ENCODE data around the gene COL6A5. TPM values are rescaled to one million over a fixed set of nuclear protein-coding genes. Genes with fewer than 3 reads are reported as not detected.
A peak's percentile ranks its signal among the peaks of the same experiment; 100 is the strongest.

COL6A5 gene, protein sequence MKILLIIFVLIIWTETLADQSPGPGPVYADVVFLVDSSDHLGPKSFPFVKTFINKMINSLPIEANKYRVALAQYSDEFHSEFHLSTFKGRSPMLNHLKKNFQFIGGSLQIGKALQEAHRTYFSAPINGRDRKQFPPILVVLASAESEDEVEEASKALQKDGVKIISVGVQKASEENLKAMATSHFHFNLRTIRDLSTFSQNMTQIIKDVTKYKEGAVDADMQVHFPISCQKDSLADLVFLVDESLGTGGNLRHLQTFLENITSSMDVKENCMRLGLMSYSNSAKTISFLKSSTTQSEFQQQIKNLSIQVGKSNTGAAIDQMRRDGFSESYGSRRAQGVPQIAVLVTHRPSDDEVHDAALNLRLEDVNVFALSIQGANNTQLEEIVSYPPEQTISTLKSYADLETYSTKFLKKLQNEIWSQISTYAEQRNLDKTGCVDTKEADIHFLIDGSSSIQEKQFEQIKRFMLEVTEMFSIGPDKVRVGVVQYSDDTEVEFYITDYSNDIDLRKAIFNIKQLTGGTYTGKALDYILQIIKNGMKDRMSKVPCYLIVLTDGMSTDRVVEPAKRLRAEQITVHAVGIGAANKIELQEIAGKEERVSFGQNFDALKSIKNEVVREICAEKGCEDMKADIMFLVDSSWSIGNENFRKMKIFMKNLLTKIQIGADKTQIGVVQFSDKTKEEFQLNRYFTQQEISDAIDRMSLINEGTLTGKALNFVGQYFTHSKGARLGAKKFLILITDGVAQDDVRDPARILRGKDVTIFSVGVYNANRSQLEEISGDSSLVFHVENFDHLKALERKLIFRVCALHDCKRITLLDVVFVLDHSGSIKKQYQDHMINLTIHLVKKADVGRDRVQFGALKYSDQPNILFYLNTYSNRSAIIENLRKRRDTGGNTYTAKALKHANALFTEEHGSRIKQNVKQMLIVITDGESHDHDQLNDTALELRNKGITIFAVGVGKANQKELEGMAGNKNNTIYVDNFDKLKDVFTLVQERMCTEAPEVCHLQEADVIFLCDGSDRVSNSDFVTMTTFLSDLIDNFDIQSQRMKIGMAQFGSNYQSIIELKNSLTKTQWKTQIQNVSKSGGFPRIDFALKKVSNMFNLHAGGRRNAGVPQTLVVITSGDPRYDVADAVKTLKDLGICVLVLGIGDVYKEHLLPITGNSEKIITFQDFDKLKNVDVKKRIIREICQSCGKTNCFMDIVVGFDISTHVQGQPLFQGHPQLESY (N-terminal part only)
- total RNA-seq (2011; cell fraction: chromatin; rRNA removed; ENCODE audit: low replicate concordance) = 14.8 and 40.0 TPM in 2 replicates
- 7.8 and 10.9 TPM in 2 replicates for total RNA-seq (2011; cell fraction: nucleolus; rRNA removed)
- total RNA-seq (2011; cell fraction: nucleoplasm; rRNA removed) = 12.6 and 15.3 TPM in 2 replicates
- total RNA-seq (2014; rRNA removed) (4.9 and 5.2 TPM in 2 replicates), total RNA-seq (2014; rRNA removed; fragmentation: Illumina TruSeq; extraction: Trizol) (8.9 and 9.0 TPM in 2 replicates), total RNA-seq (2015; rRNA removed; fragmentation: Illumina TruSeq; extraction: Trizol) (9.6 and 9.8 TPM in 2 replicates), total RNA-seq (2021) (4.9 and 5.6 TPM in 2 replicates), polyA plus RNA-seq (2011; rRNA removed) (5.0 and 9.1 TPM in 2 replicates), polyA plus RNA-seq (2014; fragmentation: Illumina TruSeq; extraction: Trizol) (7.0 and 9.7 TPM in 2 replicates), polyA plus RNA-seq (2014; fragmentation: Nextera tagmentation; extraction: Ambion mirVana) (1 to 10 TPM; 1.5 to 2.3 TPM), polyA plus RNA-seq (2014; rRNA removed) (5.4 and 6.0 TPM in 2 replicates), polyA minus RNA-seq (2011; rRNA and poly(A)+ RNA removed) (10.0 and 14.7 TPM in 2 replicates), Bru-seq, nascent RNA (percentile 60 among the genes with signal in this experiment), BruChase-seq, experiment 1, labeled RNA remaining after a 2-hour chase (percentile 55 among the genes with signal in this experiment), BruChase-seq, experiment 2, labeled RNA remaining after a 6-hour chase (percentile 58 among the genes with signal in this experiment)
- 1.9 and 2.1 TPM in 2 replicates for polyA plus RNA-seq (2011; cell fraction: cytosol; rRNA removed)
- polyA plus RNA-seq (2011; cell fraction: nucleus; rRNA removed) = 13.9 and 18.1 TPM in 2 replicates
- 3.6 and 3.9 TPM in 2 replicates for polyA plus RNA-seq (2012)
- polyA minus RNA-seq (2011; cell fraction: cytosol; rRNA and poly(A)+ RNA removed) = 1.7 and 3.6 TPM in 2 replicates
- polyA minus RNA-seq (2011; cell fraction: nucleus; rRNA and poly(A)+ RNA removed) = 13.2 and 15.4 TPM in 2 replicates
- long read RNA-seq, experiment 1, partial matches to known transcripts = 16 of 24 reads
- long read RNA-seq, experiment 1, other reads (novel, unspliced or antisense) = 8 of 24 reads
- long read RNA-seq, experiment 2, partial matches to known transcripts = 1 of 3 reads
- long read RNA-seq, experiment 2, other reads (novel, unspliced or antisense) = 2 of 3 reads
- long read RNA-seq, experiment 3, partial matches to known transcripts = 3 of 3 reads
- long read RNA-seq, experiment 3, other reads (novel, unspliced or antisense) = 0 of 3 reads

DNA sequence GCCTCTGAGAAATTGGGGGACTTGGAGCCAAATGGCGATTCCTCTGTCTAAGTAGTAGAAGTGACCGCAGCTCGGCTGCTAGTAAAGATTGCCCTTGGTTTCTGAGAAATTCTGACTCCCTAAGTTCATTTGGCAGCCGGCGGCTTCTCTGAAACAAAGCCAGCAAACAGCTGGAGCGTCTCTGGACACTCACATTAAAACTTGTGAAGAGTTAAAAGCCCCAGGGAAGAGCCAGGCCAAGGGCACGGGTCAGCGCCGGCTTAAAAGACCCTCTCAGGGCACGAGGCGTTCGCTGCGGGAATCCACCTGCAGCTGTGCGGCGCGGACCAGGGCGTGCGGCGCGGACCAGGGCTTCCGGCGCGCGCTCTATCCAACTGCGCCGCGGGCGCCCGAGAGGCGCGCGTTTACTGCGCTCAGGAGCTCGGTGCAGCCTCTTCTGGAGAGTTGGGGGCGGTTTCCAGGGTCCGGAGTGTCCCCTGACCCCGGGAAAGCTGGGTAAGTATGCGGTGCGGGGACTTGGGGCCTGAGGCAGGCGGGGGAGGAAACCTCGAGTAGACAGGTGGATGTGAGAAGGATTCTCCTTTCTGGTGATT lies at the start of gene COL6A5:
Gene COL6A5 (plus strand): TSS at position 186 of the 593 bp plus-strand sequence. CDS start 27,967 bp downstream, outside the sequence.
- DNase-seq (ENCODE audit: extremely low read depth in 1 of 4, low spot score in 3 of 4) (peak; percentile 10 to 80 (median 30)), ATAC-seq (peak; percentile 83), FAIRE-seq (no peak)
- POLR2A ChIA-PET = interaction anchor here (1.0 kb wide), 1 partner anchor 54 kb away, joined by 4 read pairs; no protein-coding TSS in a partner anchor
- in situ Hi-C loops (cut with MboI) (no loop called here), intact Hi-C loops (cut with micrococcal nuclease) (loop anchor here (5.0 kb wide), 1 partner anchor 42 kb away; no protein-coding TSS in a partner anchor)
- 2% methylated on average over 18 of the region's 41 CpGs for WGBS (ENCODE audit: insufficient coverage, low coverage, missing lambda C conversion rate)
- Histone ChIP-seq H2AFZ (ENCODE audit: low read depth, low read length) (peak within 1 kb of the TSS; percentile 74), H3K4me2 (ENCODE audit: insufficient read depth, low read length) (peak within 1 kb of the TSS; percentile 71), H3K27me3 (ENCODE audit: control insufficient read depth in 2 of 2, insufficient read depth in 2 of 2, low read length in 2 of 2) (no peaks in the 10 kb centered on the region), H3K79me2 (ENCODE audit: control insufficient read depth, insufficient read depth, low read length) (peaks cover 34% of the 10 kb centered on the region), H3K27ac (ENCODE audit: extremely low read depth, low read depth, low read length) (peak within 1 kb of the TSS; percentile 96), H3K9me3 (replicated peaks; ENCODE audit: control insufficient read depth, insufficient read depth, low read depth, low read length) (no peaks in the 10 kb centered on the region), H3K9ac (ENCODE audit: insufficient read depth in 1 of 2, low read depth in 2 of 2, low read length in 2 of 2) (peak within 1 kb of the TSS; percentile 64 to 89), H3K4me3 (peak within 1 kb of the TSS; percentile 59), H3K9me1 (ENCODE audit: control insufficient read depth, insufficient read depth, low read length) (no peaks in the 10 kb centered on the region), H3K4me1 (replicated peaks in 1 of 2; ENCODE audit: control insufficient read depth in 2 of 2, insufficient read depth in 2 of 2, low read length in 2 of 2) (peaks cover 4 to 40% of the 10 kb centered on the region in 2 experiments; a peak in 4 of 5 replicates), H3K36me3 (ENCODE audit: control insufficient read depth, insufficient read depth, low read length) (no peaks in the 10 kb centered on the region), H4K20me1 (replicated peaks; ENCODE audit: control insufficient read depth, insufficient read depth, low read length) (no peaks in the 10 kb centered on the region)
- no TSS peak for BruUV-seq (replicated peaks)
- CTCF ChIA-PET (ENCODE audit: low intra/inter-chr PET ratio) = no interaction called here
- TF ChIP-seq L3MBTL2 (IDR thresholded peaks at IDR 0.05) (peak; percentile 39; the same call in 1 of the 2 replicates), PHF8 (IDR thresholded peaks at IDR 0.05; ENCODE audit: borderline replicate concordance, low read length) (peak; percentile 32; the same call in 1 of the 2 replicates), ZZZ3 (IDR thresholded peaks at IDR 0.05) (no peak), ETV5 (CRISPR knock-in tag; IDR thresholded peaks at IDR 0.05; ENCODE audit: low read depth) (0 out of 2 replicates have a peak, but pooled peaks have one; percentile 27), ELF1 (tag; IDR thresholded peaks at IDR 0.05) (no peak), CHD1 (IDR thresholded peaks at IDR 0.05; ENCODE audit: low read length) (peak; percentile 50), GATAD2B (IDR thresholded peaks at IDR 0.05; ENCODE audit: borderline replicate concordance) (no peak), ZNF583 (CRISPR knock-in tag; IDR thresholded peaks at IDR 0.05) (no peak), CBFA2T3 (IDR thresholded peaks at IDR 0.05) (peak; percentile 64)
- TF ChIP-seq, protein P1, sequence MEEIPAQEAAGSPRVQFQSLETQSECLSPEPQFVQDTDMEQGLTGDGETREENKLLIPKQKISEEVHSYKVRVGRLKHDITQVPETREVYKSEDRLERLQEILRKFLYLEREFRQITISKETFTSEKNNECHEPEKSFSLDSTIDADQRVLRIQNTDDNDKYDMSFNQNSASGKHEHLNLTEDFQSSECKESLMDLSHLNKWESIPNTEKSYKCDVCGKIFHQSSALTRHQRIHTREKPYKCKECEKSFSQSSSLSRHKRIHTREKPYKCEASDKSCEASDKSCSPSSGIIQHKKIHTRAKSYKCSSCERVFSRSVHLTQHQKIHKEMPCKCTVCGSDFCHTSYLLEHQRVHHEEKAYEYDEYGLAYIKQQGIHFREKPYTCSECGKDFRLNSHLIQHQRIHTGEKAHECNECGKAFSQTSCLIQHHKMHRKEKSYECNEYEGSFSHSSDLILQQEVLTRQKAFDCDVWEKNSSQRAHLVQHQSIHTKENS (CRISPR knock-in tag; IDR thresholded peaks at IDR 0.05) = no peak
- TF ChIP-seq, protein P2, sequence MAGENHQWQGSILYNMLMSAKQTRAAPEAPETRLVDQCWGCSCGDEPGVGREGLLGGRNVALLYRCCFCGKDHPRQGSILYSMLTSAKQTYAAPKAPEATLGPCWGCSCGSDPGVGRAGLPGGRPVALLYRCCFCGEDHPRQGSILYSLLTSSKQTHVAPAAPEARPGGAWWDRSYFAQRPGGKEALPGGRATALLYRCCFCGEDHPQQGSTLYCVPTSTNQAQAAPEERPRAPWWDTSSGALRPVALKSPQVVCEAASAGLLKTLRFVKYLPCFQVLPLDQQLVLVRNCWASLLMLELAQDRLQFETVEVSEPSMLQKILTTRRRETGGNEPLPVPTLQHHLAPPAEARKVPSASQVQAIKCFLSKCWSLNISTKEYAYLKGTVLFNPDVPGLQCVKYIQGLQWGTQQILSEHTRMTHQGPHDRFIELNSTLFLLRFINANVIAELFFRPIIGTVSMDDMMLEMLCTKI (IDR thresholded peaks at IDR 0.05; ENCODE audit: partially characterized antibody) = no peak

Measured in K562 (cell line).